Caco-2 (cell line): Measurements from ENCODE around the gene POU2F2. TPM values are rescaled to one million over a fixed set of nuclear protein-coding genes. Genes with fewer than 3 reads are reported as not detected.

Experiments
- BruUV-seq: library from RNA; stranded (reverse); fragments of 400-500 nt; replicated peaks from 2 replicates; lab custom pipeline; 2021; lab: Mats Ljungman, UMichigan
- CTCF ChIA-PET: fragments of 300-600 bp; sonication (Branson Sonifier 250); formaldehyde crosslinking; loops from one replicate; lab custom pipeline; 2022; ENCODE audit warnings: antibody characterized with exemption; lab: Charles Lee
- POLR2A ChIA-PET: fragments of 300-600 bp; sonication (Branson Sonifier 250); formaldehyde crosslinking; loops from one replicate; lab custom pipeline; 2022; ENCODE audit warnings: antibody characterized with exemption; lab: Charles Lee
- DNase-seq, 2 experiments: peaks; one replicate each; pipeline versions ENCODE4 v3.0.0 to v3.0.0-alpha.2; 2020 to 2022
- H3K27me3 ChIP-seq: replicated peaks from 2 replicates; pipeline ENCODE4 v1.6.0; 2011; ENCODE audit warnings: low read length; ENCODE audit not compliant: control insufficient read depth, insufficient read depth
- H3K36me3 ChIP-seq: 2 replicates; pipeline ENCODE4 v1.5.1; 2011; ENCODE audit warnings: low read length; ENCODE audit not compliant: control insufficient read depth, insufficient read depth
- H3K4me1 ChIP-seq: fragments of 250-450 bp; sonication (Bioruptor Pico); 2 replicates; pipeline ENCODE4 v1.5.1; 2020; ENCODE audit warnings: mild to moderate bottlenecking
- H3K4me3 ChIP-seq: 2 replicates; pipeline ENCODE4 v1.5.1; 2011; ENCODE audit warnings: low read depth, mild to moderate bottlenecking, control low read depth, low read length
- H3K9me3 ChIP-seq: fragments of 250-450 bp; sonication (Bioruptor Pico); 2 replicates; pipeline ENCODE4 v1.5.1; 2020; ENCODE audit warnings: mild to moderate bottlenecking, moderate library complexity
- H3K27ac Mint-ChIP-seq: one replicate; pipeline ENCODE4 v1.8.0; 2022; ENCODE audit warnings: mixed read lengths; ENCODE audit not compliant: unreplicated experiment
- H3K27me3 Mint-ChIP-seq: one replicate; pipeline ENCODE4 v1.8.0; 2022; ENCODE audit warnings: mixed read lengths; ENCODE audit not compliant: insufficient read depth, unreplicated experiment
- H3K36me3 Mint-ChIP-seq: one replicate; pipeline ENCODE4 v1.8.0; 2022; ENCODE audit warnings: mild to moderate bottlenecking, mixed read lengths; ENCODE audit not compliant: insufficient read depth, unreplicated experiment
- H3K4me1 Mint-ChIP-seq: one replicate; pipeline ENCODE4 v1.8.0; 2022; ENCODE audit warnings: low read depth, mixed read lengths; ENCODE audit not compliant: unreplicated experiment
- H3K4me3 Mint-ChIP-seq: one replicate; pipeline ENCODE4 v1.8.0; 2022; ENCODE audit warnings: mild to moderate bottlenecking, moderate library complexity, mixed read lengths; ENCODE audit not compliant: unreplicated experiment
- H3K9me3 Mint-ChIP-seq: one replicate; pipeline ENCODE4 v1.8.0; 2022; ENCODE audit warnings: mixed read lengths; ENCODE audit not compliant: unreplicated experiment
- intact Hi-C: fragments of 100-400 bp; cut with micrococcal nuclease; formaldehyde crosslinking; loops from one replicate; pipeline ENCODE4 v1.10.0; 2022; ENCODE audit not compliant: unreplicated experiment
- total RNA-seq: library from RNA; stranded (reverse); gene quantifications from 2 replicates; pipeline ENCODE4 v1.2.3, GENCODE V29; 2022
- TF ChIP-seq, protein P1 (sequence below), 2 experiments: fragments of 200-600 bp in 1 of 2; IDR thresholded peaks; 1 replicate in 1 of 2; 2 replicates in 1 of 2; pipeline versions ENCODE4 v1.5.1 to v1.8.0; 2011 to 2022; ENCODE audit warnings: antibody characterized with exemption in 1 of 2, control low read depth in 1 of 2, inconsistent platforms in 1 of 2, low read depth in 1 of 2, low read length in 1 of 2, mild to moderate bottlenecking in 1 of 2, moderate library complexity in 1 of 2; ENCODE audit not compliant: insufficient read depth in 1 of 2, severe bottlenecking in 1 of 2, unreplicated experiment in 1 of 2

Gene POU2F2
- total RNA-seq, 1 experiment from 2014 or later = 1.5 TPM

DNA sequence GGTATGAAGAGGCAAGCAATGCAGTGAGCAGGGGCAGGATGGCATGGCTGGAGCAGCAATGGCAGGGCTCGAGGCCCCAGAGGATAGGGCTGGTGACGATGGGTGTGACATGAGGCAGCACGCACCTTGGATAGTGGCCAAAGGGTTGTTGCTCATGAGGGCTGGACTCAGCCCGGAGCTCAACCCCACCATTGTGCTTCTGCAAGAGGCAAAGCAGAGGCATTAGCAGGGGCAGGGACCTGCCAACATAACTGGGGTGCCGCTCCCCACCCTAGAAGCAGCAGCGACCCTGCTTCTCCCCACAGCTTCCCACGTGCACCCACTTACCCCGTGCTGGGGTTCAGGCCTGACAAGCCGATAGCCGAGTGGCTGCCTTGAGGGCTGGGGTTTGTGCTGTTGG lies 40.5 kb downstream of the POU2F2 start:
- Histone ChIP-seq H3K36me3 (no peaks in the 10 kb centered on the region), H3K4me1 (no peaks in the 10 kb centered on the region), H3K9me3 (no peaks in the 10 kb centered on the region), H3K27me3 (no peaks in the 10 kb centered on the region), H3K4me3 (no peak overlapping the region)
- peaks cover 4% of the 10 kb centered on the region for H3K27me3 Mint-ChIP-seq
- H3K9me3 Mint-ChIP-seq = no peaks in the 10 kb centered on the region
- TF ChIP-seq, protein P1, sequence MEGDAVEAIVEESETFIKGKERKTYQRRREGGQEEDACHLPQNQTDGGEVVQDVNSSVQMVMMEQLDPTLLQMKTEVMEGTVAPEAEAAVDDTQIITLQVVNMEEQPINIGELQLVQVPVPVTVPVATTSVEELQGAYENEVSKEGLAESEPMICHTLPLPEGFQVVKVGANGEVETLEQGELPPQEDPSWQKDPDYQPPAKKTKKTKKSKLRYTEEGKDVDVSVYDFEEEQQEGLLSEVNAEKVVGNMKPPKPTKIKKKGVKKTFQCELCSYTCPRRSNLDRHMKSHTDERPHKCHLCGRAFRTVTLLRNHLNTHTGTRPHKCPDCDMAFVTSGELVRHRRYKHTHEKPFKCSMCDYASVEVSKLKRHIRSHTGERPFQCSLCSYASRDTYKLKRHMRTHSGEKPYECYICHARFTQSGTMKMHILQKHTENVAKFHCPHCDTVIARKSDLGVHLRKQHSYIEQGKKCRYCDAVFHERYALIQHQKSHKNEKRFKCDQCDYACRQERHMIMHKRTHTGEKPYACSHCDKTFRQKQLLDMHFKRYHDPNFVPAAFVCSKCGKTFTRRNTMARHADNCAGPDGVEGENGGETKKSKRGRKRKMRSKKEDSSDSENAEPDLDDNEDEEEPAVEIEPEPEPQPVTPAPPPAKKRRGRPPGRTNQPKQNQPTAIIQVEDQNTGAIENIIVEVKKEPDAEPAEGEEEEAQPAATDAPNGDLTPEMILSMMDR (IDR thresholded peaks at IDR 0.05; ENCODE audit: insufficient read depth in 1 of 2, low read depth in 1 of 2, low read length in 1 of 2, severe bottlenecking in 1 of 2, unreplicated experiment in 1 of 2) = no peak
- H3K27ac Mint-ChIP-seq = no peak overlapping the region
- intact Hi-C loops = no loop called here
- no peak for DNase-seq
- BruUV-seq = no TSS peak
- POLR2A ChIA-PET = no interaction called here
- CTCF ChIA-PET = interaction anchor here (1.0 kb wide), 1 partner anchor 10 kb away, joined by 5 read pairs; no protein-coding TSS in a partner anchor
- H3K36me3 Mint-ChIP-seq = no peaks in the 10 kb centered on the region
- H3K4me1 Mint-ChIP-seq = peaks cover 5% of the 10 kb centered on the region
- no peak overlapping the region for H3K4me3 Mint-ChIP-seq

DNA sequence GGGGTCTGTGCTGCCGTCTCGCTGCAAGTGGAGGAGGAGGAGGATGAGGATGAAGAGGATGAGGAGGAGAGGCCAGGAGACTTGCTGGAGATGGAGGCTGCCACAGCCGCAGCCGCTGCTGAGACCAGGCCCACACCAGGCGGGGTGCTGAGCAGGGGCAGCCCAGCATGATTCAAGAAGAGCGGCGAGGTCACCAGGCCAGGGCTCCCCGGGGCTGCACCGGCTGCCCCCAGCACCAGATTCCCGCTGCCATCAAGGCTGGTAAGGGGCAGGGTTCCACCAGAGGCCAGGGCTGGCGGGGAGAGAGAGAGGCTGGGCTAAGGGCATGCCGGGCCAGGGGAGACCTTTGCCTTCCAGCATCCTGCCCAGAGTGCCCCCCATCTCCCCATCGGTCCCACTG lies 40.9 kb downstream of the POU2F2 start:
- no TSS peak for BruUV-seq
- POLR2A ChIA-PET = no interaction called here
- TF ChIP-seq, protein P1 (IDR thresholded peaks at IDR 0.05; ENCODE audit: insufficient read depth in 1 of 2, low read depth in 1 of 2, low read length in 1 of 2, severe bottlenecking in 1 of 2, unreplicated experiment in 1 of 2) = no peak
- no peaks in the 10 kb centered on the region for H3K9me3 ChIP-seq
- no peak overlapping the region for H3K27ac Mint-ChIP-seq
- H3K27me3 ChIP-seq = no peaks in the 10 kb centered on the region
- intact Hi-C loops = no loop called here
- no peak for DNase-seq
- peaks cover 5% of the 10 kb centered on the region for H3K4me1 Mint-ChIP-seq
- peaks cover 4% of the 10 kb centered on the region for H3K27me3 Mint-ChIP-seq
- H3K4me3 Mint-ChIP-seq = no peak overlapping the region
- H3K36me3 Mint-ChIP-seq = no peaks in the 10 kb centered on the region
- H3K4me1 ChIP-seq = no peaks in the 10 kb centered on the region
- H3K36me3 ChIP-seq = no peaks in the 10 kb centered on the region
- CTCF ChIA-PET = interaction anchor here (1.0 kb wide), 1 partner anchor 10 kb away, joined by 5 read pairs; no protein-coding TSS in a partner anchor
- H3K9me3 Mint-ChIP-seq = no peaks in the 10 kb centered on the region
- H3K4me3 ChIP-seq = no peak overlapping the region

DNA sequence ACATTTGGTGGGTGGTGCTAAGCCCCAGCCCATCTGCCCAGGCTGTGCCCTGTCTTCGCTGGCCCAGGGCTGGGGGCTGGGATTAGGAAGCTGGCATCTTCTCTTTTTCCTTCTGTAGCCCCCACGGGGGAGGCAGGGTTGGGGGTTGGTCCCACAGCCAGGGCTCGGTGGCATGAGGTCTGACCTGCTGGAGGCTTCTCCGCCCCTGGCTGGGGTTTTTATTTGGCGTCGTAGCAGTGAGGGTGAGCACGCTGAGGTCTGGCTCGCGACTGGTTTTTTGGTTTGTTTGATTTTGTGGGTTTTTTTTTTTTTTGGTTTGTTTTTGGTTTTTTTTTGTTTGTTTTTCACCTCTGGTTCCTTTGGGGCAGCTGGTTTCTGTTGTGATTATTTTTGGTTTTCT lies 41.6 kb downstream of the POU2F2 start:
- BruUV-seq = no TSS peak

More for the DNA sequence above, 41.6 kb downstream of the POU2F2 start:
- Mint-ChIP-seq H3K4me3 (no peak overlapping the region), H3K4me1 (peaks cover 5% of the 10 kb centered on the region), H3K36me3 (no peaks in the 10 kb centered on the region), H3K27me3 (peaks cover 4% of the 10 kb centered on the region), H3K9me3 (no peaks in the 10 kb centered on the region), H3K27ac (no peak overlapping the region)
- H3K4me3 ChIP-seq = no peak overlapping the region
- no peaks in the 10 kb centered on the region for H3K36me3 ChIP-seq
- no peaks in the 10 kb centered on the region for H3K4me1 ChIP-seq
- H3K9me3 ChIP-seq = no peaks in the 10 kb centered on the region
- CTCF ChIA-PET = interaction anchor here (0.6 kb wide), 1 partner anchor 31 kb away, joined by 3 read pairs; no protein-coding TSS in a partner anchor
- POLR2A ChIA-PET = no interaction called here
- no peaks in the 10 kb centered on the region for H3K27me3 ChIP-seq
- DNase-seq = no peak
- TF ChIP-seq, protein P1 (IDR thresholded peaks at IDR 0.05; ENCODE audit: insufficient read depth in 1 of 2, low read depth in 1 of 2, low read length in 1 of 2, severe bottlenecking in 1 of 2, unreplicated experiment in 1 of 2) = no peak
- intact Hi-C loops = no loop called here
